ENCODE data around the gene POLK.

The POLK gene
- 31.1 to 40.3 (median 34.7) reads per million in 3 donors for total RNA-seq

- H3K9me3 ChIP-seq (ENCODE audit: control insufficient read depth, low read length): no peaks in the 10 kb centered on the region
Observed at GRCh38 chr5:75511435-75512382, at the start of gene POLK, which contains the start of gene CERT1. Gene POLK (plus strand): TSS chr5:75511891. Gene CERT1 (minus strand): TSS chr5:75511629. CDS start chr5:75511207, 422 bp downstream.

GRCh38 chr5:75463726-75464125 lies 48.0 kb upstream of the POLK start:
- no peak overlapping the region for H3K27ac ChIP-seq (ENCODE audit: insufficient read depth, low read length, poor library complexity, severe bottlenecking)

More at GRCh38 chr5:75511435-75512382, at the start of gene POLK, which contains the start of gene CERT1:
- DNase-seq: peak; percentile 87 to 94 (median 91)
- Histone ChIP-seq H3K27ac (ENCODE audit: insufficient read depth, low read length, poor library complexity, severe bottlenecking) (peak within 1 kb of the TSS; percentile 78), H3K4me3 (ENCODE audit: insufficient read depth, low read depth, low read length, poor library complexity, severe bottlenecking) (peak within 1 kb of the TSS; percentile 90), H3K36me3 (ENCODE audit: control insufficient read depth, insufficient read depth, low read length) (no peaks in the 10 kb centered on the region), H3K4me1 (ENCODE audit: control insufficient read depth, insufficient read depth, low read length, poor library complexity, severe bottlenecking) (peaks cover 17% of the 10 kb centered on the region), H3K27me3 (replicated peaks; ENCODE audit: control insufficient read depth, insufficient read depth, low read length, poor library complexity, severe bottlenecking) (no peaks in the 10 kb centered on the region)

GRCh38 chr5:75465480-75465879 lies 46.2 kb upstream of the POLK start:
- Histone ChIP-seq H3K9me3 (ENCODE audit: control insufficient read depth, low read length) (peaks cover 3% of the 10 kb centered on the region), H3K36me3 (ENCODE audit: control insufficient read depth, insufficient read depth, low read length) (no peaks in the 10 kb centered on the region), H3K4me1 (ENCODE audit: control insufficient read depth, insufficient read depth, low read length, poor library complexity, severe bottlenecking) (no peaks in the 10 kb centered on the region), H3K27me3 (replicated peaks; ENCODE audit: control insufficient read depth, insufficient read depth, low read length, poor library complexity, severe bottlenecking) (no peaks in the 10 kb centered on the region), H3K27ac (ENCODE audit: insufficient read depth, low read length, poor library complexity, severe bottlenecking) (no peak overlapping the region), H3K4me3 (ENCODE audit: insufficient read depth, low read depth, low read length, poor library complexity, severe bottlenecking) (no peak overlapping the region)
- DNase-seq: no peak

More at GRCh38 chr5:75463726-75464125, 48.0 kb upstream of the POLK start:
- H3K4me3 ChIP-seq (ENCODE audit: insufficient read depth, low read depth, low read length, poor library complexity, severe bottlenecking): no peak overlapping the region
- no peaks in the 10 kb centered on the region for H3K4me1 ChIP-seq (ENCODE audit: control insufficient read depth, insufficient read depth, low read length, poor library complexity, severe bottlenecking)
- H3K36me3 ChIP-seq (ENCODE audit: control insufficient read depth, insufficient read depth, low read length): no peaks in the 10 kb centered on the region
- peaks cover 3% of the 10 kb centered on the region for H3K9me3 ChIP-seq (ENCODE audit: control insufficient read depth, low read length)
- no peaks in the 10 kb centered on the region for H3K27me3 ChIP-seq (replicated peaks; ENCODE audit: control insufficient read depth, insufficient read depth, low read length, poor library complexity, severe bottlenecking)
- DNase-seq: no peak

- Histone ChIP-seq H3K4me1 (ENCODE audit: control insufficient read depth, insufficient read depth, low read length, poor library complexity, severe bottlenecking) (no peaks in the 10 kb centered on the region), H3K4me3 (ENCODE audit: insufficient read depth, low read depth, low read length, poor library complexity, severe bottlenecking) (no peak overlapping the region), H3K27me3 (replicated peaks; ENCODE audit: control insufficient read depth, insufficient read depth, low read length, poor library complexity, severe bottlenecking) (no peaks in the 10 kb centered on the region), H3K36me3 (ENCODE audit: control insufficient read depth, insufficient read depth, low read length) (no peaks in the 10 kb centered on the region), H3K27ac (ENCODE audit: insufficient read depth, low read length, poor library complexity, severe bottlenecking) (no peak overlapping the region), H3K9me3 (ENCODE audit: control insufficient read depth, low read length) (peaks cover 3% of the 10 kb centered on the region)
- no peak for DNase-seq
Observed at GRCh38 chr5:75466006-75466716, 45.5 kb upstream of the POLK start.

- Histone ChIP-seq H3K36me3 (ENCODE audit: control insufficient read depth, insufficient read depth, low read length) (no peaks in the 10 kb centered on the region), H3K9me3 (ENCODE audit: control insufficient read depth, low read length) (peaks cover 3% of the 10 kb centered on the region), H3K27me3 (replicated peaks; ENCODE audit: control insufficient read depth, insufficient read depth, low read length, poor library complexity, severe bottlenecking) (no peaks in the 10 kb centered on the region), H3K4me3 (ENCODE audit: insufficient read depth, low read depth, low read length, poor library complexity, severe bottlenecking) (no peak overlapping the region), H3K27ac (ENCODE audit: insufficient read depth, low read length, poor library complexity, severe bottlenecking) (no peak overlapping the region), H3K4me1 (ENCODE audit: control insufficient read depth, insufficient read depth, low read length, poor library complexity, severe bottlenecking) (no peaks in the 10 kb centered on the region)
- no peak for DNase-seq
Observed at GRCh38 chr5:75468593-75468992, 43.1 kb upstream of the POLK start.

- Histone ChIP-seq H3K36me3 (ENCODE audit: control insufficient read depth, insufficient read depth, low read length) (no peaks in the 10 kb centered on the region), H3K4me3 (ENCODE audit: insufficient read depth, low read depth, low read length, poor library complexity, severe bottlenecking) (no peak overlapping the region), H3K27me3 (replicated peaks; ENCODE audit: control insufficient read depth, insufficient read depth, low read length, poor library complexity, severe bottlenecking) (no peaks in the 10 kb centered on the region), H3K27ac (ENCODE audit: insufficient read depth, low read length, poor library complexity, severe bottlenecking) (no peak overlapping the region), H3K9me3 (ENCODE audit: control insufficient read depth, low read length) (peaks cover 3% of the 10 kb centered on the region), H3K4me1 (ENCODE audit: control insufficient read depth, insufficient read depth, low read length, poor library complexity, severe bottlenecking) (no peaks in the 10 kb centered on the region)
- DNase-seq: no peak
Observed at GRCh38 chr5:75469017-75469416, 42.7 kb upstream of the POLK start.

- no peaks in the 10 kb centered on the region for H3K4me1 ChIP-seq (ENCODE audit: control insufficient read depth, insufficient read depth, low read length, poor library complexity, severe bottlenecking)
- DNase-seq: no peak
- no peak overlapping the region for H3K4me3 ChIP-seq (ENCODE audit: insufficient read depth, low read depth, low read length, poor library complexity, severe bottlenecking)
- no peaks in the 10 kb centered on the region for H3K27me3 ChIP-seq (replicated peaks; ENCODE audit: control insufficient read depth, insufficient read depth, low read length, poor library complexity, severe bottlenecking)
- H3K9me3 ChIP-seq (ENCODE audit: control insufficient read depth, low read length): peaks cover 3% of the 10 kb centered on the region
- no peaks in the 10 kb centered on the region for H3K36me3 ChIP-seq (ENCODE audit: control insufficient read depth, insufficient read depth, low read length)
- H3K27ac ChIP-seq (ENCODE audit: insufficient read depth, low read length, poor library complexity, severe bottlenecking): no peak overlapping the region
Observed at GRCh38 chr5:75471193-75471592, 40.5 kb upstream of the POLK start.

- no peaks in the 10 kb centered on the region for H3K27me3 ChIP-seq (replicated peaks; ENCODE audit: control insufficient read depth, insufficient read depth, low read length, poor library complexity, severe bottlenecking)
- no peak overlapping the region for H3K27ac ChIP-seq (ENCODE audit: insufficient read depth, low read length, poor library complexity, severe bottlenecking)
- H3K4me3 ChIP-seq (ENCODE audit: insufficient read depth, low read depth, low read length, poor library complexity, severe bottlenecking): no peak overlapping the region
- no peaks in the 10 kb centered on the region for H3K4me1 ChIP-seq (ENCODE audit: control insufficient read depth, insufficient read depth, low read length, poor library complexity, severe bottlenecking)
- DNase-seq: no peak
- no peaks in the 10 kb centered on the region for H3K36me3 ChIP-seq (ENCODE audit: control insufficient read depth, insufficient read depth, low read length)
- H3K9me3 ChIP-seq (ENCODE audit: control insufficient read depth, low read length): peaks cover 3% of the 10 kb centered on the region
Observed at GRCh38 chr5:75472973-75473372, 38.7 kb upstream of the POLK start.

- H3K9me3 ChIP-seq (ENCODE audit: control insufficient read depth, low read length): peaks cover under 1% of the 10 kb centered on the region
- H3K4me1 ChIP-seq (ENCODE audit: control insufficient read depth, insufficient read depth, low read length, poor library complexity, severe bottlenecking): no peaks in the 10 kb centered on the region
- no peaks in the 10 kb centered on the region for H3K36me3 ChIP-seq (ENCODE audit: control insufficient read depth, insufficient read depth, low read length)
- no peak overlapping the region for H3K27ac ChIP-seq (ENCODE audit: insufficient read depth, low read length, poor library complexity, severe bottlenecking)
- no peaks in the 10 kb centered on the region for H3K27me3 ChIP-seq (replicated peaks; ENCODE audit: control insufficient read depth, insufficient read depth, low read length, poor library complexity, severe bottlenecking)
- DNase-seq: no peak
- no peak overlapping the region for H3K4me3 ChIP-seq (ENCODE audit: insufficient read depth, low read depth, low read length, poor library complexity, severe bottlenecking)
Observed at GRCh38 chr5:75473463-75473862, 38.2 kb upstream of the POLK start.

- H3K9me3 ChIP-seq (ENCODE audit: control insufficient read depth, low read length): no peaks in the 10 kb centered on the region
- H3K36me3 ChIP-seq (ENCODE audit: control insufficient read depth, insufficient read depth, low read length): no peaks in the 10 kb centered on the region
- no peak overlapping the region for H3K27ac ChIP-seq (ENCODE audit: insufficient read depth, low read length, poor library complexity, severe bottlenecking)
- DNase-seq: no peak
- H3K4me3 ChIP-seq (ENCODE audit: insufficient read depth, low read depth, low read length, poor library complexity, severe bottlenecking): no peak overlapping the region
- H3K27me3 ChIP-seq (replicated peaks; ENCODE audit: control insufficient read depth, insufficient read depth, low read length, poor library complexity, severe bottlenecking): no peaks in the 10 kb centered on the region
- H3K4me1 ChIP-seq (ENCODE audit: control insufficient read depth, insufficient read depth, low read length, poor library complexity, severe bottlenecking): no peaks in the 10 kb centered on the region
Observed at GRCh38 chr5:75475364-75475763, 36.3 kb upstream of the POLK start.

Measured in effector memory CD4-positive, alpha-beta T cell (primary cell).